Tongue (tissue), 2 donors: Measurements from ENCODE around the gene ANKDD1A. TPM values are rescaled to one million over a fixed set of nuclear protein-coding genes. Genes with fewer than 3 reads are reported as not detected.
A peak's percentile ranks its signal among the peaks of the same experiment; 100 is the strongest.

ENCODE experiments used
- DNase-seq: peaks from one replicate; pipeline ENCODE4 v3.0.0-alpha.2; 2015
- total RNA-seq: library from RNA; depleted of rRNA; stranded (reverse); fragments of >200 nt; gene quantifications from one replicate; pipeline ENCODE4 v1.2.3, GENCODE V29; 2014

The ANKDD1A gene
- 14.4 TPM for total RNA-seq

GRCh38 chr15:64911311-64912186 is at the start of gene ANKDD1A:
TSS of gene ANKDD1A (plus strand) at chr15:64911902. CDS start at chr15:64911931, 29 bp downstream.
- peak; percentile 85 for DNase-seq

- DNase-seq = no peak
Measured at GRCh38 chr15:64861960-64862359, 49.7 kb upstream of the ANKDD1A start.

- no peak for DNase-seq
Measured at GRCh38 chr15:64862408-64862807, 49.3 kb upstream of the ANKDD1A start.

GRCh38 chr15:64864068-64864467 is 47.6 kb upstream of the ANKDD1A start:
- DNase-seq = peak; percentile 96

GRCh38 chr15:64865126-64865997 is 46.3 kb upstream of the ANKDD1A start:
- DNase-seq = no peak

GRCh38 chr15:64865998-64866520 is 45.6 kb upstream of the ANKDD1A start:
- DNase-seq = peak; percentile 55

- DNase-seq = no peak
Measured at GRCh38 chr15:64869501-64869900, 42.2 kb upstream of the ANKDD1A start.

GRCh38 chr15:64870353-64870752 is 41.3 kb upstream of the ANKDD1A start:
- no peak for DNase-seq

- DNase-seq = no peak
Measured at GRCh38 chr15:64875641-64876223, 36.0 kb upstream of the ANKDD1A start.

GRCh38 chr15:64877435-64877834 is 34.3 kb upstream of the ANKDD1A start:
- no peak for DNase-seq

- DNase-seq = no peak
Measured at GRCh38 chr15:64878705-64879104, 33.0 kb upstream of the ANKDD1A start.

GRCh38 chr15:64883100-64883581 is 28.6 kb upstream of the ANKDD1A start:
- no peak for DNase-seq

GRCh38 chr15:64883997-64884511 is 27.6 kb upstream of the ANKDD1A start:
- no peak for DNase-seq

GRCh38 chr15:64884679-64885078 is 27.0 kb upstream of the ANKDD1A start:
- DNase-seq = no peak

GRCh38 chr15:64888336-64888735 is 23.4 kb upstream of the ANKDD1A start:
- DNase-seq = no peak

GRCh38 chr15:64891561-64891960 is 20.1 kb upstream of the ANKDD1A start:
- DNase-seq = no peak

GRCh38 chr15:64892847-64893403 is 18.8 kb upstream of the ANKDD1A start:
- DNase-seq = no peak

- DNase-seq = peak; percentile 98
Measured at GRCh38 chr15:64893481-64894394, 18.0 kb upstream of the ANKDD1A start.

- peak; percentile 55 for DNase-seq
Measured at GRCh38 chr15:64894395-64895056, 17.2 kb upstream of the ANKDD1A start.
